Measurements from ENCODE around the gene CAPN15.

DNA sequence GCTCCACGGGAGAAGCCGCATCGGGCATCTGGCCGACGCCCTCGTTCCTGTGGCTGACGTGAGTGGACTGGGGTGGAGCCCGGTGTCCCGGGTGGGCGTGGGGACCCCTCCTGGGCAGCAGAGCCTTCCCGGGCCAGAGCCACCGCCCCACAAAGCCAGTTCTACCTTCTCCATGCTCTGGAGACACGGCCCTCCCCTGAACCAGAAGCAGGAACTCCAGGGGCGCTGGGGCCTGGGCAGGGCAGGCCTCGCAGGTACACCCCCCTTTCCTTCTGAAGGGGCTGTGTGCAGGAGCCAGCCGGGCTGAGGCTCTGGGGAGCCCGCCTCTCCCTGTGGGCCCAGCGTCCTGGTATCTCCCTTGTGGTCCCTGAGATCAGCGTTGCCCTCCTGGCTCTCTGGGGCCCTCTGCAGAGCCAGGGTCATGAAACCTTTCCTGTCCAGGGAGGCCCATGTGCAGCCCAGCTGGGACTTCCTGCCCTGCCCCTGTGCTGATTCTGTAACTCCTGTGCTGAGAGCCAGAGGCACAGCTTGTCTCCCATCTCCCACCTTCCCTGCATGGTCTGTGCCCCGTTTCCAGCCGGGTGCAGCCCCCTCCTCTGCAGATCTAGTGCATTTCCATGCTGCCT lies 48.8 kb downstream of the CAPN15 start:
- TF ChIP-seq, protein P1, sequence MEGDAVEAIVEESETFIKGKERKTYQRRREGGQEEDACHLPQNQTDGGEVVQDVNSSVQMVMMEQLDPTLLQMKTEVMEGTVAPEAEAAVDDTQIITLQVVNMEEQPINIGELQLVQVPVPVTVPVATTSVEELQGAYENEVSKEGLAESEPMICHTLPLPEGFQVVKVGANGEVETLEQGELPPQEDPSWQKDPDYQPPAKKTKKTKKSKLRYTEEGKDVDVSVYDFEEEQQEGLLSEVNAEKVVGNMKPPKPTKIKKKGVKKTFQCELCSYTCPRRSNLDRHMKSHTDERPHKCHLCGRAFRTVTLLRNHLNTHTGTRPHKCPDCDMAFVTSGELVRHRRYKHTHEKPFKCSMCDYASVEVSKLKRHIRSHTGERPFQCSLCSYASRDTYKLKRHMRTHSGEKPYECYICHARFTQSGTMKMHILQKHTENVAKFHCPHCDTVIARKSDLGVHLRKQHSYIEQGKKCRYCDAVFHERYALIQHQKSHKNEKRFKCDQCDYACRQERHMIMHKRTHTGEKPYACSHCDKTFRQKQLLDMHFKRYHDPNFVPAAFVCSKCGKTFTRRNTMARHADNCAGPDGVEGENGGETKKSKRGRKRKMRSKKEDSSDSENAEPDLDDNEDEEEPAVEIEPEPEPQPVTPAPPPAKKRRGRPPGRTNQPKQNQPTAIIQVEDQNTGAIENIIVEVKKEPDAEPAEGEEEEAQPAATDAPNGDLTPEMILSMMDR (IDR thresholded peaks at IDR 0.05) = no peak
- TF ChIP-seq POLR2A (IDR thresholded peaks at IDR 0.05) = no peak

All from testis (tissue), 2 donors.